ENCODE measurements around the gene TPSAB1.

GRCh38 chr16:1224558-1224957 is 15.9 kb upstream of the TPSAB1 start:
- TF ChIP-seq CTCF (IDR thresholded peaks at IDR 0.05; ENCODE audit: low read depth, low read length), result no peak
- no peak for TF ChIP-seq EZH2phosphoT487 (IDR thresholded peaks at IDR 0.05; ENCODE audit: low read depth)
